ENCODE results near the gene KIZ.

DNA sequence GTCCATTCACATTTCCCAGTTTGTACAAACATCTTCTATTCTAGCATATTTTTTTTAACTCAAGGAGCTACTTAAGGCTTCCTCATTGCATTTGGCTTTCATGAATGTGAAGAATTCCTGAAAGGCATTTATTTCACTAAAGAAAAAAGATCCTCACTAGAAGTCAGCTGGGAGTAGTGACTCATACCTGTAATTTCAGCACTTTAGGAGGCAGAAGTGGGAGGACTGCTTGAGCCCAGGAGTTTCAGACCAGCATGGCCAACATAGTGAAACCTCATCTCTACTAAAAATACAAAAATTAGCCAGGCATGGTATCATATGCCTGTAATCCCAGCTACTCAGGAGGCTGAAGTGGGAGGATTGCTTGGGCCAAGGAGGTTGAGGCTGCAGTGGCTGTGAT, 146.4 kb downstream of the KIZ start:
- TF ChIP-seq, protein P1, sequence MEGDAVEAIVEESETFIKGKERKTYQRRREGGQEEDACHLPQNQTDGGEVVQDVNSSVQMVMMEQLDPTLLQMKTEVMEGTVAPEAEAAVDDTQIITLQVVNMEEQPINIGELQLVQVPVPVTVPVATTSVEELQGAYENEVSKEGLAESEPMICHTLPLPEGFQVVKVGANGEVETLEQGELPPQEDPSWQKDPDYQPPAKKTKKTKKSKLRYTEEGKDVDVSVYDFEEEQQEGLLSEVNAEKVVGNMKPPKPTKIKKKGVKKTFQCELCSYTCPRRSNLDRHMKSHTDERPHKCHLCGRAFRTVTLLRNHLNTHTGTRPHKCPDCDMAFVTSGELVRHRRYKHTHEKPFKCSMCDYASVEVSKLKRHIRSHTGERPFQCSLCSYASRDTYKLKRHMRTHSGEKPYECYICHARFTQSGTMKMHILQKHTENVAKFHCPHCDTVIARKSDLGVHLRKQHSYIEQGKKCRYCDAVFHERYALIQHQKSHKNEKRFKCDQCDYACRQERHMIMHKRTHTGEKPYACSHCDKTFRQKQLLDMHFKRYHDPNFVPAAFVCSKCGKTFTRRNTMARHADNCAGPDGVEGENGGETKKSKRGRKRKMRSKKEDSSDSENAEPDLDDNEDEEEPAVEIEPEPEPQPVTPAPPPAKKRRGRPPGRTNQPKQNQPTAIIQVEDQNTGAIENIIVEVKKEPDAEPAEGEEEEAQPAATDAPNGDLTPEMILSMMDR (IDR thresholded peaks at IDR 0.05 in 2 of 3, conservative IDR thresholded peaks at IDR 0.05 in 1 of 3; ENCODE audit: borderline replicate concordance in 1 of 3, insufficient read depth in 1 of 3, low read depth in 2 of 3, low read length in 2 of 3), result no peak
- TF ChIP-seq EZH2 (IDR thresholded peaks at IDR 0.05) (no peak), YY1 (IDR thresholded peaks at IDR 0.05; ENCODE audit: extremely low read depth, insufficient replicate concordance, low read depth, low read length) (no peak)
- TF ChIP-seq, protein P2, sequence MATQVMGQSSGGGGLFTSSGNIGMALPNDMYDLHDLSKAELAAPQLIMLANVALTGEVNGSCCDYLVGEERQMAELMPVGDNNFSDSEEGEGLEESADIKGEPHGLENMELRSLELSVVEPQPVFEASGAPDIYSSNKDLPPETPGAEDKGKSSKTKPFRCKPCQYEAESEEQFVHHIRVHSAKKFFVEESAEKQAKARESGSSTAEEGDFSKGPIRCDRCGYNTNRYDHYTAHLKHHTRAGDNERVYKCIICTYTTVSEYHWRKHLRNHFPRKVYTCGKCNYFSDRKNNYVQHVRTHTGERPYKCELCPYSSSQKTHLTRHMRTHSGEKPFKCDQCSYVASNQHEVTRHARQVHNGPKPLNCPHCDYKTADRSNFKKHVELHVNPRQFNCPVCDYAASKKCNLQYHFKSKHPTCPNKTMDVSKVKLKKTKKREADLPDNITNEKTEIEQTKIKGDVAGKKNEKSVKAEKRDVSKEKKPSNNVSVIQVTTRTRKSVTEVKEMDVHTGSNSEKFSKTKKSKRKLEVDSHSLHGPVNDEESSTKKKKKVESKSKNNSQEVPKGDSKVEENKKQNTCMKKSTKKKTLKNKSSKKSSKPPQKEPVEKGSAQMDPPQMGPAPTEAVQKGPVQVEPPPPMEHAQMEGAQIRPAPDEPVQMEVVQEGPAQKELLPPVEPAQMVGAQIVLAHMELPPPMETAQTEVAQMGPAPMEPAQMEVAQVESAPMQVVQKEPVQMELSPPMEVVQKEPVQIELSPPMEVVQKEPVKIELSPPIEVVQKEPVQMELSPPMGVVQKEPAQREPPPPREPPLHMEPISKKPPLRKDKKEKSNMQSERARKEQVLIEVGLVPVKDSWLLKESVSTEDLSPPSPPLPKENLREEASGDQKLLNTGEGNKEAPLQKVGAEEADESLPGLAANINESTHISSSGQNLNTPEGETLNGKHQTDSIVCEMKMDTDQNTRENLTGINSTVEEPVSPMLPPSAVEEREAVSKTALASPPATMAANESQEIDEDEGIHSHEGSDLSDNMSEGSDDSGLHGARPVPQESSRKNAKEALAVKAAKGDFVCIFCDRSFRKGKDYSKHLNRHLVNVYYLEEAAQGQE (IDR thresholded peaks at IDR 0.05; ENCODE audit: low read depth), result no peak
